Colon (tissue), 2 donors: Measurements from ENCODE around the gene STK31.
"Not testable (repeated sequence)": the region's sequence is repeated elsewhere in the genome, so short reads cannot be mapped to it uniquely, and the experiment has no call there.

Source experiments
- FAIRE-seq: peaks from 2 replicates; lab custom pipeline; 2012; peaks lifted over from hg19 to GRCh38; lab: Jason Lieb, UNC
- donor health status: control.
- donor health status: control.

STK31 gene

GRCh38 chr7:23714150-23714464, 4.1 kb downstream of the STK31 start:
- FAIRE-seq, result no peak

GRCh38 chr7:23714579-23714978, 4.6 kb downstream of the STK31 start:
- no peak for FAIRE-seq

- FAIRE-seq, result no peak
Measured at GRCh38 chr7:23715099-23715498, 5.1 kb downstream of the STK31 start.

GRCh38 chr7:23717788-23718187, 7.8 kb downstream of the STK31 start:
- no peak for FAIRE-seq

- FAIRE-seq, result no peak
Measured at GRCh38 chr7:23721456-23721855, 11.4 kb downstream of the STK31 start.

- not testable (repeated sequence) for FAIRE-seq
Measured at GRCh38 chr7:23722587-23723216, 12.7 kb downstream of the STK31 start.

- not testable (repeated sequence) for FAIRE-seq
Measured at GRCh38 chr7:23724113-23724512, 14.1 kb downstream of the STK31 start.

GRCh38 chr7:23742051-23742450, 32.0 kb downstream of the STK31 start:
- no peak for FAIRE-seq

GRCh38 chr7:23743226-23743625, 33.2 kb downstream of the STK31 start:
- no peak for FAIRE-seq

- peak; percentile 14 for FAIRE-seq
Measured at GRCh38 chr7:23746629-23747028, 36.6 kb downstream of the STK31 start.

- FAIRE-seq, result no peak
Measured at GRCh38 chr7:23751852-23752251, 41.8 kb downstream of the STK31 start.

- not testable (repeated sequence) for FAIRE-seq
Measured at GRCh38 chr7:23758839-23759238, 48.8 kb downstream of the STK31 start.

- no peak for FAIRE-seq
Measured at GRCh38 chr7:23759671-23760391, 49.8 kb downstream of the STK31 start.

GRCh38 chr7:23765943-23766342, 55.9 kb downstream of the STK31 start:
- no peak for FAIRE-seq

GRCh38 chr7:23767514-23767913, 57.5 kb downstream of the STK31 start:
- no peak for FAIRE-seq

GRCh38 chr7:23768022-23768421, 58.0 kb downstream of the STK31 start:
- no peak for FAIRE-seq

GRCh38 chr7:23779185-23779800, 69.3 kb downstream of the STK31 start:
- not testable (repeated sequence) for FAIRE-seq

GRCh38 chr7:23783115-23783514, 73.1 kb downstream of the STK31 start:
- no peak for FAIRE-seq

- no peak for FAIRE-seq
Measured at GRCh38 chr7:23787272-23787671, 77.3 kb downstream of the STK31 start.

GRCh38 chr7:23788843-23789242, 78.8 kb downstream of the STK31 start:
- FAIRE-seq, result no peak

- FAIRE-seq, result no peak
Measured at GRCh38 chr7:23791721-23792120, 81.7 kb downstream of the STK31 start.

- peak; percentile 21 for FAIRE-seq
Measured at GRCh38 chr7:23802720-23803397, 92.8 kb downstream of the STK31 start.

- FAIRE-seq, result no peak
Measured at GRCh38 chr7:23804707-23805106, 94.7 kb downstream of the STK31 start.
